GM21737 (cell line): ENCODE measurements around the gene RBM4.

Experiments
- ATAC-seq: cut with Tn5 transposase; IDR thresholded peaks from one replicate; pipeline ENCODE4 v1.9.1; 2021; ENCODE audit warnings: mild to moderate bottlenecking, moderate library complexity; ENCODE audit not compliant: unreplicated experiment

RBM4 gene

GRCh38 chr11:66651016-66651415, 12.5 kb downstream of the RBM4 start:
- no peak for ATAC-seq

- no peak for ATAC-seq
Measured at GRCh38 chr11:66652651-66653050, 14.1 kb downstream of the RBM4 start.

GRCh38 chr11:66653123-66653522, 14.6 kb downstream of the RBM4 start:
- no peak for ATAC-seq

- ATAC-seq: no peak
Measured at GRCh38 chr11:66659763-66660162, 21.3 kb downstream of the RBM4 start.

- ATAC-seq: no peak
Measured at GRCh38 chr11:66663741-66664296, 25.3 kb downstream of the RBM4 start.

- no peak for ATAC-seq
Measured at GRCh38 chr11:66665369-66665768, 26.9 kb downstream of the RBM4 start.

- no peak for ATAC-seq
Measured at GRCh38 chr11:66670816-66671215, 32.3 kb downstream of the RBM4 start.

- ATAC-seq: no peak
Measured at GRCh38 chr11:66674964-66675602, 36.6 kb downstream of the RBM4 start.

GRCh38 chr11:66676282-66676919, 37.9 kb downstream of the RBM4 start:
- ATAC-seq: no peak

GRCh38 chr11:66676931-66677598, 38.6 kb downstream of the RBM4 start:
- no peak for ATAC-seq

GRCh38 chr11:66677599-66678375, 39.3 kb downstream of the RBM4 start, which contains the start of gene RBM4B:
TSS of gene RBM4B (minus strand) at chr11:66677887. CDS start at chr11:66677079, 808 bp downstream.
- peak; percentile 83 for ATAC-seq

- no peak for ATAC-seq
Measured at GRCh38 chr11:66680966-66681645, 42.6 kb downstream of the RBM4 start.

GRCh38 chr11:66683877-66684276, 45.4 kb downstream of the RBM4 start:
- ATAC-seq: no peak

- no peak for ATAC-seq
Measured at GRCh38 chr11:66684635-66685034, 46.1 kb downstream of the RBM4 start.

GRCh38 chr11:66685276-66686099, 47.0 kb downstream of the RBM4 start:
- ATAC-seq: no peak

GRCh38 chr11:66686100-66686785, 47.7 kb downstream of the RBM4 start:
- no peak for ATAC-seq

- ATAC-seq: no peak
Measured at GRCh38 chr11:66686801-66687750, 48.6 kb downstream of the RBM4 start.

- no peak for ATAC-seq
Measured at GRCh38 chr11:66687831-66688281, 49.4 kb downstream of the RBM4 start.
